Astrocyte of the spinal cord (primary cell): Measurements from ENCODE around the gene HBQ1.

Experiments used
- DNase-seq: peaks from one replicate; pipeline ENCODE4 v3.0.0; 2011; ENCODE audit warnings: low read depth, low spot score
- H3K4me3 ChIP-seq: 2 replicates; pipeline ENCODE4 v1.5.1; 2011; ENCODE audit warnings: low read depth, mild to moderate bottlenecking, low read length, moderate library complexity
- in situ Hi-C: cut with HindIII; loops from 2 replicates; pipeline ENCODE4 v1.10.0; 2017; ENCODE audit warnings: low sequenced_read_pairs
- TF ChIP-seq, protein P1 (sequence below): IDR thresholded peaks from 2 replicates; pipeline ENCODE4 v1.5.1; 2012; ENCODE audit warnings: low read depth, mild to moderate bottlenecking, low read length, inconsistent platforms

Gene HBQ1

DNA sequence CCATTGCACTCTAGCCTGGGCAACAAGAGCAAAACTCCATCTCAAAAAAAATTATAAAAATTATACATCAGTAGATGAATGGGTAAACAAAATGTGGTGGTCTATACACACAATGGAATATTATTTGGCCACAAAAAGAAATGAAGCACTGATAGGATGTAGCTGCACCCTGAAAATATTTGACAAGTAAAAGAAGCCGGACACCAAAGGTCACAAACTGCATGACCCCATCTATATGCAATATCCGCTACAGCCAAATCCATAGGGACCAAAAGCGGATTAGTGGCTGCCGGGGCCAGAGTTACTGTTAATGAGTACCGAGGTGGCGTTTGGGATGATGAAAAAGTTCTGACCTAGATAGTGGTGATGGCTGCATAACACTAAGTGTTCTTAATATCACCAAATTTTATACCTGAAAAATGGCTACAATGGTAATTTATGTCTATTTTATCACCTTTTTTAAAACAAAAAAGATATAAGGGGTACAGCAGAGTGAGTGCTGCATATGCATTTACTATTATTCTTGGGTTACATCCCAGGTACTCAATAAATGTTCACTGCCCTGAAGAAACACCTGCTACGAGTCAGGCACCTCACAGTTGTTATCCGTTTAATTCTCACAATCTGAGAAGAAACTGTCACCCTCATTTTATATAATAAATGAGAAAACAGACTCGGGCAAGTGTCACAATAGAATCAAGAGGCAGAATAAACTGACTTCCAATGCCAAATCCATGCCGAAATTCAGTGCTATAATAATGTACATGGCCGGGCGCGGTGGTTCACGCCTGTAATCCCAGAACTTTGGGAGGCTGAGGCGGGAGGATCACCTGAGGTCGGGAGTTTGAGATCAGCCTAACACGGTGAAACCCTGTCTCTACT, 807 bp upstream of the HBQ1 start:
- H3K4me3 ChIP-seq: no peak overlapping the region
- no peak for DNase-seq
- TF ChIP-seq, protein P1, sequence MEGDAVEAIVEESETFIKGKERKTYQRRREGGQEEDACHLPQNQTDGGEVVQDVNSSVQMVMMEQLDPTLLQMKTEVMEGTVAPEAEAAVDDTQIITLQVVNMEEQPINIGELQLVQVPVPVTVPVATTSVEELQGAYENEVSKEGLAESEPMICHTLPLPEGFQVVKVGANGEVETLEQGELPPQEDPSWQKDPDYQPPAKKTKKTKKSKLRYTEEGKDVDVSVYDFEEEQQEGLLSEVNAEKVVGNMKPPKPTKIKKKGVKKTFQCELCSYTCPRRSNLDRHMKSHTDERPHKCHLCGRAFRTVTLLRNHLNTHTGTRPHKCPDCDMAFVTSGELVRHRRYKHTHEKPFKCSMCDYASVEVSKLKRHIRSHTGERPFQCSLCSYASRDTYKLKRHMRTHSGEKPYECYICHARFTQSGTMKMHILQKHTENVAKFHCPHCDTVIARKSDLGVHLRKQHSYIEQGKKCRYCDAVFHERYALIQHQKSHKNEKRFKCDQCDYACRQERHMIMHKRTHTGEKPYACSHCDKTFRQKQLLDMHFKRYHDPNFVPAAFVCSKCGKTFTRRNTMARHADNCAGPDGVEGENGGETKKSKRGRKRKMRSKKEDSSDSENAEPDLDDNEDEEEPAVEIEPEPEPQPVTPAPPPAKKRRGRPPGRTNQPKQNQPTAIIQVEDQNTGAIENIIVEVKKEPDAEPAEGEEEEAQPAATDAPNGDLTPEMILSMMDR: no peak
- in situ Hi-C loops: no loop called here

- in situ Hi-C loops: no loop called here
- peak; percentile 65 for DNase-seq
- peak overlapping the region; percentile 26 for H3K4me3 ChIP-seq
- TF ChIP-seq, protein P1: no peak
These were observed 664 bp downstream of the HBQ1 start for GRCh38 chr16:180681-181564.

GRCh38 chr16:181565-182021, 1.3 kb downstream of the HBQ1 start:
- peak; percentile 9 for DNase-seq
- H3K4me3 ChIP-seq: no peak overlapping the region
- in situ Hi-C loops: no loop called here
- TF ChIP-seq, protein P1: peak; percentile 88

DNA sequence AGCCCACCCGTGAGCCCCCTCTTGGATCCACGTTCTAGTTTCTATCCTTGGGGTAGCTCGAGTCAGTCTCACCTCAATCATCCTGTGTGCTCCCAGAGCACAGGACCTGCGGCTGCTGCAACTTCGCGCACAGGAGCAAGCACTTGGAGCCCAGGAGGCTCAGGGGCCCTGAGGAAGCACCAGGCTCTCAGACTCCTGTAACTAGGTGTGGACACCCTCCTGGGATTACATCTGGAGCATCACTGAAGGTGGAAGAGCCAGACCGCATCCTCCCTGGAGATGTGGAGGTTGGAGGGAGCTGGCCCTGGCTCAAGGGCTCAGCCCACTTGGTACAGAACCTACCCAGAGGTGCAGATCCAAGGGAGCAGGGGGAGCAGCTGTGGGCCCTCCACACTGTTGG, 2.7 kb downstream of the HBQ1 start:
- TF ChIP-seq, protein P1: no peak
- in situ Hi-C loops: no loop called here
- no peak overlapping the region for H3K4me3 ChIP-seq
- no peak for DNase-seq

- TF ChIP-seq, protein P1: no peak
- in situ Hi-C loops: no loop called here
- DNase-seq: no peak
- H3K4me3 ChIP-seq: no peak overlapping the region
These were observed 5.0 kb downstream of the HBQ1 start for GRCh38 chr16:185213-185612.

GRCh38 chr16:185691-186090, 5.4 kb downstream of the HBQ1 start:
- in situ Hi-C loops: no loop called here
- H3K4me3 ChIP-seq: no peak overlapping the region
- DNase-seq: no peak
- TF ChIP-seq, protein P1: no peak
